Measurements from ENCODE around the gene KCND3.

DNA sequence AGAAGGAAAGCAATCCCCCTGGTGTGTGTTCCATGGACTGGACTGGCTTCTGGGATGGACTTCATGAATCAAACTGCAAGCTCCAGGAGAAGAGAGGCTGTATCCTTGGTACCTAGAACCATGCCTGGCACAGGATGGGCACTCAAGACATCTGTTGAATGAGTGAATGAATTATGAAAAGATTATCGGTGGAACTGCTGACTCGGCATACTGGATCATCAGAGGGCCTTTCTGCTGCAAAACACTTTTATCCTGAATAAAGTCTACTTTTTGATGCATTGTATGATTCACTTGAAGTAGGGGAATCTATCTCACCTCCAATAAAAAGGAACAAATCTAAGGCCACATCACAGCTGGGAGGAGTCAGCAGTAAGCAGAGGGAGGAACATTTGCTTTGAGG lies 190.9 kb downstream of the KCND3 start:
- no peak for TF ChIP-seq POLR2A (IDR thresholded peaks at IDR 0.05; ENCODE audit: low read depth, low read length)
- TF ChIP-seq, protein P1, sequence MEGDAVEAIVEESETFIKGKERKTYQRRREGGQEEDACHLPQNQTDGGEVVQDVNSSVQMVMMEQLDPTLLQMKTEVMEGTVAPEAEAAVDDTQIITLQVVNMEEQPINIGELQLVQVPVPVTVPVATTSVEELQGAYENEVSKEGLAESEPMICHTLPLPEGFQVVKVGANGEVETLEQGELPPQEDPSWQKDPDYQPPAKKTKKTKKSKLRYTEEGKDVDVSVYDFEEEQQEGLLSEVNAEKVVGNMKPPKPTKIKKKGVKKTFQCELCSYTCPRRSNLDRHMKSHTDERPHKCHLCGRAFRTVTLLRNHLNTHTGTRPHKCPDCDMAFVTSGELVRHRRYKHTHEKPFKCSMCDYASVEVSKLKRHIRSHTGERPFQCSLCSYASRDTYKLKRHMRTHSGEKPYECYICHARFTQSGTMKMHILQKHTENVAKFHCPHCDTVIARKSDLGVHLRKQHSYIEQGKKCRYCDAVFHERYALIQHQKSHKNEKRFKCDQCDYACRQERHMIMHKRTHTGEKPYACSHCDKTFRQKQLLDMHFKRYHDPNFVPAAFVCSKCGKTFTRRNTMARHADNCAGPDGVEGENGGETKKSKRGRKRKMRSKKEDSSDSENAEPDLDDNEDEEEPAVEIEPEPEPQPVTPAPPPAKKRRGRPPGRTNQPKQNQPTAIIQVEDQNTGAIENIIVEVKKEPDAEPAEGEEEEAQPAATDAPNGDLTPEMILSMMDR (conservative IDR thresholded peaks at IDR 0.05; ENCODE audit: low read depth, low read length) = no peak
- TF ChIP-seq, protein P2, sequence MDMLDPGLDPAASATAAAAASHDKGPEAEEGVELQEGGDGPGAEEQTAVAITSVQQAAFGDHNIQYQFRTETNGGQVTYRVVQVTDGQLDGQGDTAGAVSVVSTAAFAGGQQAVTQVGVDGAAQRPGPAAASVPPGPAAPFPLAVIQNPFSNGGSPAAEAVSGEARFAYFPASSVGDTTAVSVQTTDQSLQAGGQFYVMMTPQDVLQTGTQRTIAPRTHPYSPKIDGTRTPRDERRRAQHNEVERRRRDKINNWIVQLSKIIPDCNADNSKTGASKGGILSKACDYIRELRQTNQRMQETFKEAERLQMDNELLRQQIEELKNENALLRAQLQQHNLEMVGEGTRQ (IDR thresholded peaks at IDR 0.05; ENCODE audit: low read depth, low read length) = no peak
- TF ChIP-seq CEBPB (IDR thresholded peaks at IDR 0.05; ENCODE audit: low read depth, low read length) = no peak
- no peak for TF ChIP-seq SMC3 (IDR thresholded peaks at IDR 0.05; ENCODE audit: low read depth, low read length)
- TF ChIP-seq RAD21 (IDR thresholded peaks at IDR 0.05; ENCODE audit: low read length) = no peak
- TF ChIP-seq FOS (IDR thresholded peaks at IDR 0.05; ENCODE audit: low read depth, low read length) = no peak
- no peak for TF ChIP-seq MXI1 (IDR thresholded peaks at IDR 0.05; ENCODE audit: borderline replicate concordance, low read depth, low read length)

Measured in IMR-90 (cell line).